Transverse colon (tissue), 3 donors: ENCODE results near the gene SNX5.

Experiments
- CTCF ChIP-seq, 5 experiments: fragments of 200-600 bp in 3 of 5; fragments of 450-650 bp in 2 of 5; sonication (generic) in 3 of 5; IDR thresholded peaks; 1 replicate in 2 of 5; 2 replicates in 3 of 5; pipeline ENCODE4 v1.5.1; 2016 to 2017; ENCODE audit warnings: antibody characterized with exemption in 5 of 5, inconsistent platforms in 3 of 5, mild to moderate bottlenecking in 2 of 5, moderate library complexity in 1 of 5
- EP300 ChIP-seq: sonication (generic); formaldehyde crosslinking; IDR thresholded peaks from one replicate; pipeline ENCODE4 v1.6.1; 2017; ENCODE audit warnings: antibody characterized with exemption, low read depth

- no peak for TF ChIP-seq CTCF (IDR thresholded peaks at IDR 0.05)
- no peak for TF ChIP-seq EP300
Observed at GRCh38 chr20:17946572-17947473, 21.8 kb downstream of the SNX5 start.
